Cardiac fibroblast (primary cell): ENCODE measurements around the gene RNPS1.

Experiments
- DNase-seq, 2 donors: peaks; one replicate each; pipeline versions ENCODE4 v3.0.0 to v3.0.0-alpha.2; 2010; ENCODE audit warnings: low read depth in 2 of 2
- H3K4me3 ChIP-seq, 2 donors: replicated peaks in 1 of 2; 1 replicate in 1 of 2; 2 replicates in 1 of 2; pipeline ENCODE4 v1.5.1; 2011; ENCODE audit warnings: low read depth in 2 of 2, low read length in 2 of 2, mild to moderate bottlenecking in 2 of 2, moderate library complexity in 1 of 2
- CTCF ChIP-seq: IDR thresholded peaks from one replicate; pipeline ENCODE4 v1.5.1; 2011; ENCODE audit warnings: low read depth, mild to moderate bottlenecking, low read length, inconsistent platforms

Gene RNPS1

GRCh38 chr16:2206780-2207433 is 61.0 kb downstream of the RNPS1 start:
- H3K4me3 ChIP-seq = no peak overlapping the region
- no peak for TF ChIP-seq CTCF
- DNase-seq = no peak

GRCh38 chr16:2206420-2206779 is 61.5 kb downstream of the RNPS1 start:
- DNase-seq = no peak
- peak overlapping the region; percentile 81 to 96 for H3K4me3 ChIP-seq
- no peak for TF ChIP-seq CTCF

- no peak for TF ChIP-seq CTCF
- no peak for DNase-seq
- peak overlapping the region; percentile 81 to 96 for H3K4me3 ChIP-seq
These were observed 62.0 kb downstream of the RNPS1 start for GRCh38 chr16:2205967-2206313.

- TF ChIP-seq CTCF = no peak
- H3K4me3 ChIP-seq = peak within 1 kb of the TSS; percentile 81 to 96
- peak; percentile 91 to 92 for DNase-seq
These were observed 62.6 kb downstream of the RNPS1 start, which contains the start of gene MLST8 for GRCh38 chr16:2205104-2205966. MLST8 (plus strand) TSS chr16:2205454; CDS start chr16:2206086, 632 bp downstream.

- TF ChIP-seq CTCF = no peak
- DNase-seq = no peak
- peak overlapping the region; percentile 81 to 96 for H3K4me3 ChIP-seq
These were observed 63.4 kb downstream of the RNPS1 start for GRCh38 chr16:2204416-2205103.
